Hypothalamus (tissue), 51 donors: Measurements from ENCODE around the gene KCNMB2.
"Not testable (repeated sequence)": the region's sequence is repeated elsewhere in the genome, so short reads cannot be mapped to it uniquely, and the experiment has no call there.

Experiments
- DNase-seq, 51 donors: peaks; one replicate each; lab custom pipeline; 2025; lab: John Stamatoyannopoulos, UW

The KCNMB2 gene

GRCh38 chr3:178518660-178519396 is 17.4 kb upstream of the KCNMB2 start:
- no peak for DNase-seq

GRCh38 chr3:178519701-178520100 is 16.5 kb upstream of the KCNMB2 start:
- no peak for DNase-seq

- no peak for DNase-seq
Observed at GRCh38 chr3:178520451-178520850, 15.8 kb upstream of the KCNMB2 start.

GRCh38 chr3:178522200-178523052 is 13.8 kb upstream of the KCNMB2 start:
- DNase-seq: no peak

GRCh38 chr3:178525251-178525650 is 11.0 kb upstream of the KCNMB2 start:
- DNase-seq: no peak

GRCh38 chr3:178526291-178526690 is 9.9 kb upstream of the KCNMB2 start:
- DNase-seq: no peak

- DNase-seq: no peak
Observed at GRCh38 chr3:178527981-178528380, 8.3 kb upstream of the KCNMB2 start.

GRCh38 chr3:178529606-178530225 is 6.5 kb upstream of the KCNMB2 start:
- no peak for DNase-seq

- no peak for DNase-seq
Observed at GRCh38 chr3:178532476-178532875, 3.8 kb upstream of the KCNMB2 start.

- no peak for DNase-seq
Observed at GRCh38 chr3:178537122-178537705, 978 bp downstream of the KCNMB2 start.

GRCh38 chr3:178538056-178538455 is 1.8 kb downstream of the KCNMB2 start:
- DNase-seq: no peak

GRCh38 chr3:178540184-178540583 is 3.9 kb downstream of the KCNMB2 start:
- DNase-seq: no peak

- no peak for DNase-seq
Observed at GRCh38 chr3:178545337-178545736, 9.1 kb downstream of the KCNMB2 start.

- no peak for DNase-seq
Observed at GRCh38 chr3:178546079-178546478, 9.8 kb downstream of the KCNMB2 start.

GRCh38 chr3:178549426-178549825 is 13.2 kb downstream of the KCNMB2 start:
- DNase-seq: not testable (repeated sequence)

- no peak for DNase-seq
Observed at GRCh38 chr3:178551916-178552321, 15.7 kb downstream of the KCNMB2 start.

GRCh38 chr3:178558637-178559036 is 22.4 kb downstream of the KCNMB2 start:
- no peak for DNase-seq

GRCh38 chr3:178560759-178561158 is 24.5 kb downstream of the KCNMB2 start:
- DNase-seq: no peak

GRCh38 chr3:178561239-178561638 is 25.0 kb downstream of the KCNMB2 start:
- DNase-seq: no peak

GRCh38 chr3:178562143-178562946 is 26.1 kb downstream of the KCNMB2 start:
- DNase-seq: no peak

GRCh38 chr3:178562947-178563232 is 26.7 kb downstream of the KCNMB2 start:
- no peak for DNase-seq
